ENCODE results near the gene NLGN4X. TPM values are rescaled to one million over a fixed set of nuclear protein-coding genes. Genes with fewer than 3 reads are reported as not detected.

The NLGN4X gene
- total and polyA plus RNA-seq, 9 donors: 14.7 to 52.8 (median 45.2) TPM

DNA sequence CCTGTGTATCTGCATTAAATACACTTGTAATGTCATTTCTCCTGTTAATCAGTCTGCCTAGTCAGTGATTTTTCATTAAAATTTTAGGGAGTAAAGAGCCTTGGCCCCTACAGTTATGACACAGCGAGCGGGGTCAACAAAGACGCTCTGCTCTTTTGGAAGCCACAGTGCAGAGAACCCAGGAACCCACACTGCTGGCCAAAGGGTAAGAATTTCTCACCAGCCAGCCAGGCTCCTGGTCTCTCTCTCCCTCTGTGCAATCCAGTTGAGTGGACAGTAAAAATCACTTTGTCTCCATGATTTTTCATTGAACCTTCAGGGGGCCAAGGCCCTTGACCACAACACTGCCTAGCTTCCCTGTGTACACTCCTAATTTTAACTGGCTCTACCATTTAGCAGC is 52.8 kb downstream of the NLGN4X start:
- DNase-seq: no peak
- WGBS, 3 donors: 72 to 91% (median 82%) methylated on average over 3 of the region's 3 CpGs
- Histone ChIP-seq H3K27ac (no peak overlapping the region), H3K4me3 (no peak overlapping the region), H3K27me3 (no peaks in the 10 kb centered on the region), H3K36me3 (no peaks in the 10 kb centered on the region), H3K9me3 (no peaks in the 10 kb centered on the region), H3K4me1 (ENCODE audit: insufficient read depth) (no peaks in the 10 kb centered on the region)
- intact Hi-C loops (cut with DNase I): no loop called here
- TF ChIP-seq CTCF (IDR thresholded peaks at IDR 0.05): no peak
- no peak for TF ChIP-seq POLR2A (IDR thresholded peaks at IDR 0.05)
- TF ChIP-seq EP300 (IDR thresholded peaks at IDR 0.05): no peak

GRCh38 chrX:6170424-6170823 is 58.2 kb downstream of the NLGN4X start:
- H3K9me3 ChIP-seq: no peaks in the 10 kb centered on the region
- H3K27me3 ChIP-seq: no peaks in the 10 kb centered on the region
- TF ChIP-seq POLR2A (IDR thresholded peaks at IDR 0.05) (no peak), CTCF (IDR thresholded peaks at IDR 0.05) (no peak), EP300 (IDR thresholded peaks at IDR 0.05) (no peak)
- DNase-seq: no peak
- H3K4me1 ChIP-seq (ENCODE audit: insufficient read depth): no peaks in the 10 kb centered on the region
- H3K4me3 ChIP-seq: no peak overlapping the region
- no peaks in the 10 kb centered on the region for H3K36me3 ChIP-seq
- intact Hi-C loops (cut with DNase I): no loop called here
- no peak overlapping the region for H3K27ac ChIP-seq

GRCh38 chrX:6169407-6169806 is 59.3 kb downstream of the NLGN4X start:
- DNase-seq: no peak
- no peak overlapping the region for H3K27ac ChIP-seq
- 44 to 54% (median 46%) methylated on average over 8 of the region's 8 CpGs for WGBS, 3 donors

GRCh38 chrX:6163721-6164120 is 64.9 kb downstream of the NLGN4X start:
- TF ChIP-seq POLR2A (IDR thresholded peaks at IDR 0.05) (no peak), CTCF (IDR thresholded peaks at IDR 0.05) (no peak), EP300 (IDR thresholded peaks at IDR 0.05) (no peak)
- no peak for DNase-seq
- no peak overlapping the region for H3K27ac ChIP-seq
- no peaks in the 10 kb centered on the region for H3K36me3 ChIP-seq
- WGBS, 3 donors: 53 to 71% (median 63%) methylated on average over 1 of the region's 1 CpG
- H3K9me3 ChIP-seq: no peaks in the 10 kb centered on the region
- no peaks in the 10 kb centered on the region for H3K27me3 ChIP-seq
- no peak overlapping the region for H3K4me3 ChIP-seq
- H3K4me1 ChIP-seq (ENCODE audit: insufficient read depth): peaks cover 2% of the 10 kb centered on the region
- intact Hi-C loops (cut with DNase I): no loop called here

More at GRCh38 chrX:6169407-6169806, 59.3 kb downstream of the NLGN4X start:
- Histone ChIP-seq H3K9me3 (no peaks in the 10 kb centered on the region), H3K4me1 (ENCODE audit: insufficient read depth) (no peaks in the 10 kb centered on the region), H3K27me3 (no peaks in the 10 kb centered on the region), H3K4me3 (no peak overlapping the region), H3K36me3 (no peaks in the 10 kb centered on the region)
- TF ChIP-seq CTCF (IDR thresholded peaks at IDR 0.05) (no peak), POLR2A (IDR thresholded peaks at IDR 0.05) (no peak), EP300 (IDR thresholded peaks at IDR 0.05) (no peak)
- intact Hi-C loops (cut with DNase I): no loop called here

DNA sequence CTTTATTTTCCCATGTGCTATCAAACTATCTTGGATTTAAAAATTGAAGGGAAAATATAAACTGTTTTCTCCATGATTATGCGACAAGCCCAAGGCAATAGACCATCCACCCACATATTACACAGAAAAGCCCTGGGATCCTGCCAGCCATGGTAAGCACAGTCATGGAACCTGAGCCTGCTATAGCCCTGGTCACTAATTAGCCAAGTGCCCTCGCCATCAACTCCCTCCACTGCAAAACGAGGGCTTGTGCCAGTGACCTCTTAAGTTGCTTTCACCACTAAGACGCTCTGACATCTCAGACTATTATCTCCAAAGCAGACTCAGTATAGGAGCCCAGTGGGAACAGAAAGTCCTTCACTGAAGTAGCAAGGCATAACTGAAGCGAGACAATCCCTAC is 69.2 kb downstream of the NLGN4X start:
- no peak for DNase-seq
- H3K4me1 ChIP-seq (ENCODE audit: insufficient read depth): peaks cover 2% of the 10 kb centered on the region
- H3K4me3 ChIP-seq: no peak overlapping the region
- 67 to 74% (median 70%) methylated on average over 5 of the region's 5 CpGs for WGBS, 3 donors
- intact Hi-C loops (cut with DNase I): no loop called here
- no peaks in the 10 kb centered on the region for H3K27me3 ChIP-seq
- no peaks in the 10 kb centered on the region for H3K9me3 ChIP-seq
- TF ChIP-seq EP300 (IDR thresholded peaks at IDR 0.05) (no peak), POLR2A (IDR thresholded peaks at IDR 0.05) (no peak), CTCF (IDR thresholded peaks at IDR 0.05) (no peak)
- H3K36me3 ChIP-seq: no peaks in the 10 kb centered on the region
- H3K27ac ChIP-seq: no peak overlapping the region
